ENCODE measurements around the gene NAGPA. TPM values are rescaled to one million over a fixed set of nuclear protein-coding genes. Genes with fewer than 3 reads are reported as not detected.

Gene NAGPA
- polyA plus RNA-seq, 1 donor from 2014 or later, result 36.6 TPM

GRCh38 chr16:5000573-5001001 is 33.1 kb downstream of the NAGPA start:
- H3K4me2 ChIP-seq (ENCODE audit: low read length), result no peak overlapping the region
- no peak overlapping the region for H2AFZ ChIP-seq (ENCODE audit: low read depth, low read length)
- H3K9me3 ChIP-seq (ENCODE audit: low read length), result no peaks in the 10 kb centered on the region
- no peaks in the 10 kb centered on the region for H3F3A ChIP-seq (ENCODE audit: insufficient read depth, low read length, poor library complexity, severe bottlenecking)
- no peak overlapping the region for H3K27ac ChIP-seq (ENCODE audit: low read length)
- no peaks in the 10 kb centered on the region for H3K79me2 ChIP-seq (replicated peaks; ENCODE audit: insufficient read depth, low read length)
- H4K20me1 ChIP-seq (ENCODE audit: insufficient read depth), result no peaks in the 10 kb centered on the region
- TF ChIP-seq TAF1 (IDR thresholded peaks at IDR 0.05; ENCODE audit: low read depth) (no peak), MXI1 (conservative IDR thresholded peaks at IDR 0.05; ENCODE audit: poor library complexity, severe bottlenecking) (no peak), EP300 (conservative IDR thresholded peaks at IDR 0.05; ENCODE audit: poor library complexity, severe bottlenecking) (no peak), SMC3 (conservative IDR thresholded peaks at IDR 0.05; ENCODE audit: poor library complexity) (no peak), RAD21 (conservative IDR thresholded peaks at IDR 0.05) (no peak), EZH2 (IDR thresholded peaks at IDR 0.05; ENCODE audit: borderline replicate concordance, insufficient read depth, low read length, poor library complexity, severe bottlenecking) (no peak), POLR2AphosphoS5 (IDR thresholded peaks at IDR 0.05) (no peak)
- TF ChIP-seq, protein P1, sequence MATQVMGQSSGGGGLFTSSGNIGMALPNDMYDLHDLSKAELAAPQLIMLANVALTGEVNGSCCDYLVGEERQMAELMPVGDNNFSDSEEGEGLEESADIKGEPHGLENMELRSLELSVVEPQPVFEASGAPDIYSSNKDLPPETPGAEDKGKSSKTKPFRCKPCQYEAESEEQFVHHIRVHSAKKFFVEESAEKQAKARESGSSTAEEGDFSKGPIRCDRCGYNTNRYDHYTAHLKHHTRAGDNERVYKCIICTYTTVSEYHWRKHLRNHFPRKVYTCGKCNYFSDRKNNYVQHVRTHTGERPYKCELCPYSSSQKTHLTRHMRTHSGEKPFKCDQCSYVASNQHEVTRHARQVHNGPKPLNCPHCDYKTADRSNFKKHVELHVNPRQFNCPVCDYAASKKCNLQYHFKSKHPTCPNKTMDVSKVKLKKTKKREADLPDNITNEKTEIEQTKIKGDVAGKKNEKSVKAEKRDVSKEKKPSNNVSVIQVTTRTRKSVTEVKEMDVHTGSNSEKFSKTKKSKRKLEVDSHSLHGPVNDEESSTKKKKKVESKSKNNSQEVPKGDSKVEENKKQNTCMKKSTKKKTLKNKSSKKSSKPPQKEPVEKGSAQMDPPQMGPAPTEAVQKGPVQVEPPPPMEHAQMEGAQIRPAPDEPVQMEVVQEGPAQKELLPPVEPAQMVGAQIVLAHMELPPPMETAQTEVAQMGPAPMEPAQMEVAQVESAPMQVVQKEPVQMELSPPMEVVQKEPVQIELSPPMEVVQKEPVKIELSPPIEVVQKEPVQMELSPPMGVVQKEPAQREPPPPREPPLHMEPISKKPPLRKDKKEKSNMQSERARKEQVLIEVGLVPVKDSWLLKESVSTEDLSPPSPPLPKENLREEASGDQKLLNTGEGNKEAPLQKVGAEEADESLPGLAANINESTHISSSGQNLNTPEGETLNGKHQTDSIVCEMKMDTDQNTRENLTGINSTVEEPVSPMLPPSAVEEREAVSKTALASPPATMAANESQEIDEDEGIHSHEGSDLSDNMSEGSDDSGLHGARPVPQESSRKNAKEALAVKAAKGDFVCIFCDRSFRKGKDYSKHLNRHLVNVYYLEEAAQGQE (IDR thresholded peaks at IDR 0.05; ENCODE audit: borderline replicate concordance), result no peak
- TF ChIP-seq, protein P2, sequence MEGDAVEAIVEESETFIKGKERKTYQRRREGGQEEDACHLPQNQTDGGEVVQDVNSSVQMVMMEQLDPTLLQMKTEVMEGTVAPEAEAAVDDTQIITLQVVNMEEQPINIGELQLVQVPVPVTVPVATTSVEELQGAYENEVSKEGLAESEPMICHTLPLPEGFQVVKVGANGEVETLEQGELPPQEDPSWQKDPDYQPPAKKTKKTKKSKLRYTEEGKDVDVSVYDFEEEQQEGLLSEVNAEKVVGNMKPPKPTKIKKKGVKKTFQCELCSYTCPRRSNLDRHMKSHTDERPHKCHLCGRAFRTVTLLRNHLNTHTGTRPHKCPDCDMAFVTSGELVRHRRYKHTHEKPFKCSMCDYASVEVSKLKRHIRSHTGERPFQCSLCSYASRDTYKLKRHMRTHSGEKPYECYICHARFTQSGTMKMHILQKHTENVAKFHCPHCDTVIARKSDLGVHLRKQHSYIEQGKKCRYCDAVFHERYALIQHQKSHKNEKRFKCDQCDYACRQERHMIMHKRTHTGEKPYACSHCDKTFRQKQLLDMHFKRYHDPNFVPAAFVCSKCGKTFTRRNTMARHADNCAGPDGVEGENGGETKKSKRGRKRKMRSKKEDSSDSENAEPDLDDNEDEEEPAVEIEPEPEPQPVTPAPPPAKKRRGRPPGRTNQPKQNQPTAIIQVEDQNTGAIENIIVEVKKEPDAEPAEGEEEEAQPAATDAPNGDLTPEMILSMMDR (IDR thresholded peaks at IDR 0.05; ENCODE audit: poor library complexity, severe bottlenecking), result no peak
- H3K4me3 ChIP-seq (ENCODE audit: low read length), result no peak overlapping the region
- H3K9ac ChIP-seq (ENCODE audit: low read length), result no peak overlapping the region
- no peaks in the 10 kb centered on the region for H3K27me3 ChIP-seq (ENCODE audit: insufficient read depth, low read depth, low read length)
- H3K9me2 ChIP-seq (ENCODE audit: insufficient read depth, low read length), result no peaks in the 10 kb centered on the region
- H3K36me3 ChIP-seq (ENCODE audit: insufficient read depth, low read length), result no peaks in the 10 kb centered on the region

- H3K9me3 ChIP-seq (ENCODE audit: low read length), result no peaks in the 10 kb centered on the region
- no peak for TF ChIP-seq MXI1 (conservative IDR thresholded peaks at IDR 0.05; ENCODE audit: poor library complexity, severe bottlenecking)
- TF ChIP-seq, protein P1 (IDR thresholded peaks at IDR 0.05; ENCODE audit: borderline replicate concordance), result no peak
- no peak for TF ChIP-seq SMC3 (conservative IDR thresholded peaks at IDR 0.05; ENCODE audit: poor library complexity)
- no peak for TF ChIP-seq EZH2 (IDR thresholded peaks at IDR 0.05; ENCODE audit: borderline replicate concordance, insufficient read depth, low read length, poor library complexity, severe bottlenecking)
- no peak for TF ChIP-seq RAD21 (conservative IDR thresholded peaks at IDR 0.05)
- TF ChIP-seq, protein P2 (IDR thresholded peaks at IDR 0.05; ENCODE audit: poor library complexity, severe bottlenecking), result no peak
- TF ChIP-seq EP300 (conservative IDR thresholded peaks at IDR 0.05; ENCODE audit: poor library complexity, severe bottlenecking), result no peak
- no peak for TF ChIP-seq TAF1 (IDR thresholded peaks at IDR 0.05; ENCODE audit: low read depth)
- TF ChIP-seq POLR2AphosphoS5 (IDR thresholded peaks at IDR 0.05), result no peak
- no peaks in the 10 kb centered on the region for H3K27me3 ChIP-seq (ENCODE audit: insufficient read depth, low read depth, low read length)
- H3K79me2 ChIP-seq (replicated peaks; ENCODE audit: insufficient read depth, low read length), result no peaks in the 10 kb centered on the region
- H4K20me1 ChIP-seq (ENCODE audit: insufficient read depth), result no peaks in the 10 kb centered on the region
- H2AFZ ChIP-seq (ENCODE audit: low read depth, low read length), result no peak overlapping the region
- H3K9me2 ChIP-seq (ENCODE audit: insufficient read depth, low read length), result no peaks in the 10 kb centered on the region
- H3F3A ChIP-seq (ENCODE audit: insufficient read depth, low read length, poor library complexity, severe bottlenecking), result no peaks in the 10 kb centered on the region
- no peak overlapping the region for H3K27ac ChIP-seq (ENCODE audit: low read length)
- no peak overlapping the region for H3K4me3 ChIP-seq (ENCODE audit: low read length)
- H3K4me2 ChIP-seq (ENCODE audit: low read length), result no peak overlapping the region
- no peak overlapping the region for H3K9ac ChIP-seq (ENCODE audit: low read length)
- H3K36me3 ChIP-seq (ENCODE audit: insufficient read depth, low read length), result no peaks in the 10 kb centered on the region
Measured at GRCh38 chr16:4994719-4995434, 38.9 kb downstream of the NAGPA start.
